Fibroblast of mammary gland (primary cell): Measurements from ENCODE around the gene UTS2R.
"Not testable (repeated sequence)": the region's sequence is repeated elsewhere in the genome, so short reads cannot be mapped to it uniquely, and the experiment has no call there.

Experiments
- DNase-seq: peaks from one replicate; pipeline ENCODE4 v3.0.0-alpha.2; 2010; ENCODE audit warnings: low read depth
- H3K4me3 ChIP-seq: 2 replicates; pipeline ENCODE4 v1.5.1; 2011; ENCODE audit warnings: low read depth, mild to moderate bottlenecking, low read length, moderate library complexity; ENCODE audit not compliant: control insufficient read depth
- CTCF ChIP-seq: conservative IDR thresholded peaks from 2 replicates; pipeline ENCODE4 v1.5.1; 2011; ENCODE audit warnings: low read depth, low read length, inconsistent platforms; ENCODE audit not compliant: control insufficient read depth, insufficient read depth

The UTS2R gene

GRCh38 chr17:82407255-82407654, 35.7 kb downstream of the UTS2R start:
- no peak for DNase-seq
- no peak for TF ChIP-seq CTCF
- no peak overlapping the region for H3K4me3 ChIP-seq

GRCh38 chr17:82408288-82408937, 36.8 kb downstream of the UTS2R start:
- no peak overlapping the region for H3K4me3 ChIP-seq
- no peak for TF ChIP-seq CTCF

DNA sequence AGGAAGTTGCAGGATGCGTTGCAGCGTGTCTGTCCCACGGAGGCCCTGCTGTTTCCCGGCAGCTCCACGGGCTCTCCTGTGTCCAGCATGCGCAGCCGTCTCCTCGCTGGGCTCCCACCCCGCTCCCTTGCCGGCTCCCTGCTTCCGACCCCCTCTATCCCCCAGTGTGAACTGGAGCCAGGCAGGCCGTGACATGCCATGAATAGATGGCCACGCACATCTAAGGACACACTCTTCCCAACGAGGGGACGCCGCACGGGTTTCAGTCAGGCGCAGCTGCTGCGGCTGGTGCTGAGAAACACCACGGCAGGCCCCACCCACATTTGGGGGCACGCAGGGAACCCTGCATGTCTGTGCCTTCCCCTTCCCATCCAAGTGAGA, 37.4 kb downstream of the UTS2R start:
- no peak for TF ChIP-seq CTCF
- no peak for DNase-seq

More at GRCh38 chr17:82408288-82408937, 36.8 kb downstream of the UTS2R start:
- DNase-seq = no peak

DNA sequence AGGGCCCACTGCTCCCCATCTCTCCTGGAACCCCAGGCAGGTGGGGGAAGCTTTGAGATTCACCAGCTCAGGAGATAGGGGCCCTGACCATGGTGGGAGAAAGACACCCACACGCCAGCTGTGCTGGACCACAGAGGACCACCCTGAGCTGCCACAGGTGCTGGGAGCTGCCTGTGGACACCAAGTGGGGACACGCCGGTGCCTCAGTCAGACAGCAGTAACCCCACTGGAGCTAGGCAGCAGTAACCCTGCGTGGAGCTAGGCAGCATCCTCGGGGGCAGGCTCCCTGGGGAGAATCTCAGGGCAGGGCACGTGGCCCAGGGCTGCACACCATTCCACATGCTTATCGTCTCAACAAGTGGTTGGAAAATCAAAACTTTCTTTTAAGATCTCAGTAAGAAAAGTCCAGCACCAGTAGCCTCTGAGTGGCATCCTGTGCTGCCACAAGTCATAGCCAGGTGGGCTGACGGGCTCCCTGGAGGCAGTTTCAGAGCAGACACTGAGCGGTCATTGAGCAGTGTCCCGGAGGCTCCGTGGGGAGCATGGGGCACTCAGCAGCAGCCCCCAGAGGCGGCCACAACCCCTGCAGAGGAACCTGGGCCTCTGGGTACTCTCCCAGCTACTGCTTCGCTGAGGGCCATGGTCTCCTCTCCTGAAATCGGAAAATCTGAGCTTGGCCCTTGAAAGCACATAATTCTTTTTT, 38.6 kb downstream of the UTS2R start:
- no peak for DNase-seq
- no peak overlapping the region for H3K4me3 ChIP-seq
- TF ChIP-seq CTCF = no peak

More for the DNA sequence above, 37.4 kb downstream of the UTS2R start:
- no peak overlapping the region for H3K4me3 ChIP-seq

GRCh38 chr17:82411396-82412053, 40.0 kb downstream of the UTS2R start:
- TF ChIP-seq CTCF = no peak
- DNase-seq = no peak
- H3K4me3 ChIP-seq = no peak overlapping the region

DNA sequence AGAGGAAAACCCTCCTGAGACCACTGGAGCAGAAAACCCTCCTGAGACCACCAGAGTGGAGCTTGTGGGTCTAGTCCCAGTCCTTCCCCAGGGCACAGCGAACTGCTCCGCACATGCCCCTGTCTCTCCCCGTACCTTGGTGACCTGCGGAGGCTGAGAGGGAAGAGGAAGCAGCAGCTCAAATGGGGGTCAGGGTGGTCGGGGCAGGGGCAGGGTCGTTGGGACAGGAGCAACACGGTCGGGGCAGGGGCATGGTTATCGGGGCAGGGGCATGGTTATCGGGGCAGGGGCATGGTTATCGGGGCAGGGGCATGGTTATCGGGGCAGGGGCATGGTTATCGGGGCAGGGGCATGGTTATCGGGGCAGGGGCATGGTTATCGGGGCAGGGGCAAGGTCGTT, 40.5 kb downstream of the UTS2R start:
- DNase-seq, H3K4me3 ChIP-seq: not testable (repeated sequence)
